Liver (tissue), 9 donors: ENCODE measurements around the gene OR10A6. TPM values are rescaled to one million over a fixed set of nuclear protein-coding genes. Genes with fewer than 3 reads are reported as not detected.

Experiments
- DNase-seq: peaks from one replicate; pipeline ENCODE4 v3.0.0-alpha.2; 2017; ENCODE audit warnings: low spot score
- H3K27ac ChIP-seq, 2 donors: one replicate each; pipeline ENCODE4 v1.7.0; 2013; ENCODE audit warnings: inconsistent platforms in 2 of 2, low read length in 2 of 2, control low read depth in 1 of 2, low read depth in 1 of 2, mild to moderate bottlenecking in 1 of 2
- H3K27me3 ChIP-seq, 4 donors: one replicate each; pipeline versions ENCODE4 v1.6.1 to v1.7.0; 2013; ENCODE audit warnings: low read length in 3 of 4, inconsistent platforms in 1 of 4, mild to moderate bottlenecking in 1 of 4, moderate library complexity in 1 of 4; ENCODE audit not compliant: control insufficient read depth in 4 of 4, insufficient read depth in 4 of 4
- H3K36me3 ChIP-seq, 4 donors: one replicate each; pipeline versions ENCODE4 v1.6.1 to v1.7.0; 2013; ENCODE audit warnings: low read length in 3 of 4, mild to moderate bottlenecking in 3 of 4, low read depth in 1 of 4, moderate library complexity in 1 of 4; ENCODE audit not compliant: control insufficient read depth in 4 of 4, insufficient read depth in 3 of 4
- H3K4me1 ChIP-seq, 4 donors: one replicate each; pipeline versions ENCODE4 v1.6.1 to v1.7.0; 2013; ENCODE audit warnings: low read length in 3 of 4, mild to moderate bottlenecking in 3 of 4, moderate library complexity in 1 of 4; ENCODE audit not compliant: control insufficient read depth in 4 of 4, insufficient read depth in 4 of 4
- H3K4me3 ChIP-seq, 3 donors: one replicate each; pipeline versions ENCODE4 v1.6.1 to v1.7.0; 2013; ENCODE audit warnings: low read length in 3 of 3, control low read depth in 1 of 3, low read depth in 1 of 3, mild to moderate bottlenecking in 1 of 3
- H3K9ac ChIP-seq, 2 donors: one replicate each; pipeline ENCODE4 v1.7.0; 2013; ENCODE audit warnings: low read length in 2 of 2, mild to moderate bottlenecking in 2 of 2, moderate library complexity in 2 of 2, control low read depth in 1 of 2, low read depth in 1 of 2
- H3K9me3 ChIP-seq, 4 donors: one replicate each; pipeline versions ENCODE4 v1.6.1 to v1.7.0; 2013; ENCODE audit warnings: low read length in 3 of 4; ENCODE audit not compliant: control insufficient read depth in 4 of 4
- ATF3 ChIP-seq: IDR thresholded peaks from 2 replicates; pipeline ENCODE4 v1.6.1; 2016; ENCODE audit warnings: antibody characterized with exemption
- CTCF ChIP-seq: fragments of 150-350 bp; IDR thresholded peaks from 2 replicates; pipeline ENCODE4 v1.5.1; 2017; ENCODE audit warnings: improper control_type of control experiment, low read depth, low read length; ENCODE audit not compliant: missing input control
- EGR1 ChIP-seq, 2 donors: IDR thresholded peaks; 2 replicates each; pipeline ENCODE4 v1.6.1; 2016 to 2018; ENCODE audit warnings: antibody characterized with exemption in 2 of 2, low read depth in 2 of 2
- FOXA1 ChIP-seq: IDR thresholded peaks from 2 replicates; pipeline ENCODE4 v1.6.1; 2016; ENCODE audit warnings: antibody characterized with exemption
- FOXA2 ChIP-seq: IDR thresholded peaks from 2 replicates; pipeline ENCODE4 v1.6.1; 2016; ENCODE audit warnings: antibody characterized with exemption
- GABPA ChIP-seq, 2 donors: IDR thresholded peaks in 1 of 2; conservative IDR thresholded peaks in 1 of 2; 2 replicates each; pipeline ENCODE4 v1.6.1; 2016; ENCODE audit warnings: antibody characterized with exemption in 2 of 2, mild to moderate bottlenecking in 1 of 2, moderate library complexity in 1 of 2
- HNF4A ChIP-seq, 2 donors: conservative IDR thresholded peaks; 2 replicates each; pipeline ENCODE4 v1.6.1; 2016; ENCODE audit warnings: antibody characterized with exemption in 2 of 2, mild to moderate bottlenecking in 2 of 2
- HNF4G ChIP-seq: IDR thresholded peaks from 2 replicates; pipeline ENCODE4 v1.6.1; 2016; ENCODE audit warnings: antibody characterized with exemption
- JUND ChIP-seq, 2 donors: IDR thresholded peaks; 2 replicates each; pipeline ENCODE4 v1.6.1; 2016; ENCODE audit warnings: antibody characterized with exemption in 2 of 2
- MAX ChIP-seq: IDR thresholded peaks from 2 replicates; pipeline ENCODE4 v1.6.1; 2016; ENCODE audit warnings: antibody characterized with exemption
- NR2F2 ChIP-seq: IDR thresholded peaks from 2 replicates; pipeline ENCODE4 v1.6.1; 2016; ENCODE audit warnings: antibody characterized with exemption
- RAD21 ChIP-seq, 2 donors: IDR thresholded peaks; 2 replicates each; pipeline ENCODE4 v1.6.1; 2016; ENCODE audit warnings: antibody characterized with exemption in 2 of 2, mild to moderate bottlenecking in 2 of 2
- REST ChIP-seq: IDR thresholded peaks from 2 replicates; pipeline ENCODE4 v1.6.1; 2016; ENCODE audit warnings: antibody characterized with exemption, mild to moderate bottlenecking
- RXRA ChIP-seq, 2 donors: IDR thresholded peaks; 2 replicates each; pipeline ENCODE4 v1.6.1; 2017 to 2018; ENCODE audit warnings: antibody characterized with exemption in 2 of 2, mild to moderate bottlenecking in 1 of 2
- SP1 ChIP-seq: IDR thresholded peaks from 2 replicates; pipeline ENCODE4 v1.6.1; 2018; ENCODE audit warnings: antibody characterized with exemption, mild to moderate bottlenecking
- TAF1 ChIP-seq: conservative IDR thresholded peaks from 2 replicates; pipeline ENCODE4 v1.6.1; 2016; ENCODE audit warnings: antibody characterized with exemption, mild to moderate bottlenecking
- YY1 ChIP-seq: IDR thresholded peaks from 2 replicates; pipeline ENCODE4 v1.6.1; 2016; ENCODE audit warnings: antibody characterized with exemption, mild to moderate bottlenecking
- ZBTB33 ChIP-seq: IDR thresholded peaks from 2 replicates; pipeline ENCODE4 v1.6.1; 2016; ENCODE audit warnings: antibody characterized with exemption
- WGBS: extraction: QIAGEN DNeasy Blood & Tissue Kit; methylation state at CpG from one replicate; pipeline ENCODE4 v1.1.7; 2013; 5-methylcytosine and 5-hydroxymethylcytosine counted together
- polyA plus RNA-seq, 2 donors: library from polyadenylated mRNA; stranded (reverse) in 1 of 2; unstranded in 1 of 2; fragments of 200-250 nt in 1 of 2; fragments of >200 nt in 1 of 2; fragmentation: Nextera tagmentation in 1 of 2; extraction: Ambion mirVana in 1 of 2; gene quantifications; one replicate each; pipeline versions ENCODE4 v1.2.1 to v1.2.3, GENCODE V29; 2013 to 2015
- total RNA-seq, 2 donors: library from RNA; depleted of rRNA; stranded (reverse); fragments of >200 nt; gene quantifications; one replicate each; pipeline ENCODE4 v1.2.3, GENCODE V29; 2014
- donor health status: healthy.
- donor health status: healthy.
- donor health status: healthy.
- donor health status: healthy.
- donor health status: healthy.

Gene OR10A6
- total and polyA plus RNA-seq, 4 donors, result not detected

- Histone ChIP-seq H3K27ac (no peak overlapping the region), H3K4me3 (no peak overlapping the region), H3K9ac (no peak overlapping the region), H3K36me3 (no peaks in the 10 kb centered on the region), H3K27me3 (no peaks in the 10 kb centered on the region), H3K4me1 (no peaks in the 10 kb centered on the region), H3K9me3 (no peaks in the 10 kb centered on the region)
- TF ChIP-seq HNF4A (conservative IDR thresholded peaks at IDR 0.05) (no peak), RXRA (IDR thresholded peaks at IDR 0.05) (no peak), REST (no peak), NR2F2 (no peak), RAD21 (IDR thresholded peaks at IDR 0.05) (no peak), GABPA (IDR thresholded peaks at IDR 0.05 in 1 of 2, conservative IDR thresholded peaks at IDR 0.05 in 1 of 2) (no peak), ZBTB33 (no peak), HNF4G (no peak), TAF1 (no peak), YY1 (no peak), JUND (IDR thresholded peaks at IDR 0.05) (no peak), FOXA2 (no peak), ATF3 (no peak), EGR1 (IDR thresholded peaks at IDR 0.05; ENCODE audit: low read depth in 2 of 2) (no peak), SP1 (no peak), CTCF (no peak), FOXA1 (no peak), MAX (no peak)
- WGBS, result 40% methylated on average over 4 of the region's 4 CpGs
- DNase-seq, result no peak
These were observed 24.6 kb downstream of the OR10A6 start for GRCh38 chr11:7906481-7906880.
